HTR-8/SVneo (cell line): ENCODE measurements around the gene RBFA.
"Not testable (repeated sequence)": the region's sequence is repeated elsewhere in the genome, so short reads cannot be mapped to it uniquely, and the experiment has no call there.

Experiments
- DNase-seq: peaks from one replicate; pipeline ENCODE4 v3.0.0; 2011; ENCODE audit warnings: low spot score, mixed read lengths; ENCODE audit not compliant: insufficient read length
- FAIRE-seq: peaks from 2 replicates; lab custom pipeline; 2011; peaks lifted over from hg19 to GRCh38; lab: Jason Lieb, UNC

RBFA gene

GRCh38 chr18:80026363-80026762, 7.9 kb upstream of the RBFA start:
- no peak for FAIRE-seq
- DNase-seq: no peak

- not testable (repeated sequence) for DNase-seq, FAIRE-seq
Measured at GRCh38 chr18:80027719-80028118, 6.5 kb upstream of the RBFA start.

- DNase-seq (no peak), FAIRE-seq (no peak)
Measured at GRCh38 chr18:80029690-80030089, 4.5 kb upstream of the RBFA start.

GRCh38 chr18:80033181-80034067, 810 bp upstream of the RBFA start:
- FAIRE-seq (no peak), DNase-seq (peak; percentile 68)

- FAIRE-seq: no peak
Measured at GRCh38 chr18:80034852-80035406, 695 bp downstream of the RBFA start.

DNA sequence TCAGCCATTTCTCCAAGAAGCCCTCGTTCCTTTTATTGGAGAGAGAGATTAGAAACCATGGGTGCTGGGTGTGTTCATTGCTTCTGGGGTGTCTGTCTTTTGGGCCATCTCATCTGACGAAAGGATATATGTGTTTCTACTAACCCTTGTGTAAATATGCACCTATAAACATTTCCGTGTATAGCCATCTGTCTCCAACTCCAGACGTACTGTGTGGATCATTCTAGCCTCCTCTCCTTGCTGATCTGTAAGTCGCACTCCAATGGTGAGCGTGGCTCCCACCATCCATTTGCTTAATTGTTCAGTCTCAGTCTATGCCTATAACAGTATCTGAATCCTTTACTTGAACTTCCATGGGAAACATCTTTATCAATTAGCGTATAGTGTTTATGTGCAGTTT, 1.8 kb downstream of the RBFA start:
- no peak for FAIRE-seq
- no peak for DNase-seq

More at GRCh38 chr18:80034852-80035406, 695 bp downstream of the RBFA start:
- no peak for DNase-seq

- FAIRE-seq: no peak
- DNase-seq: no peak
Measured at GRCh38 chr18:80037300-80037699, 3.1 kb downstream of the RBFA start.

DNA sequence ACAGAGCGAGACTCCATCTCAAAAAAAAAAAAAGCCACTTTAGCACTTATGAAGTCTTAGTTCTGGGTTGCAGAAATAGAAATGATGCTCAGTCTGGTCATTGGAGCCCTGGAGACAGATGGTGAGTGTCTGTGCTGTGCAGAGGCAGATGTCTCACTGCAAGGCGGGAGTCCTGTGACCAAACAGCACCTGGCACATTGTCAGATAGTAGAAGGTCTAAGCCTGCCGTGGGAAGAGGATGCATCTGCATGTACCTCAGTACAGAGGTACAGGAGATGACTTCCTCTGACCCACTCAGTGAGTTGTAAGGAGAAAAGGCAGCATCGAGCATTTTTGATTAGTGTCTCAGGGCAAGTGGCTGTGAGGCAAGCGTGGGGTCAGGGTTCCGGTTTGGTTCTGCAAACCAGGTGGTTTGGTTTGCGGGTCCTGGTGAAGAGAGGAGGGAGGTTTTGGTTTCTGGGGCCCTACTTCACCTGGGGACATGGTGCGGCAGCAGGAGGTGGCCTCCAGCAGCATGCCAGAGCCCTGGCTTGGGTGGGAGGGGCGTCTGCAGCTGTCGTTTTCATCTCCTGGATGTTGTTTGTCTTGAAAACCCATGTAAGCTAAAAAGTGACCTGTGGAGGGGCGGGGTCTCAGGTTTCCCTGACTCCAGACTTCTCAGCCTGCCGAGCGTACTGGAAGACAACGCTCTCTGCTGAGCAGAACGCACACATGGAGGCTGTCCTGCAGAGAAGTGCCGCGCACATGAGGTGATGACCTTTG, 3.8 kb downstream of the RBFA start:
- no peak for FAIRE-seq

DNA sequence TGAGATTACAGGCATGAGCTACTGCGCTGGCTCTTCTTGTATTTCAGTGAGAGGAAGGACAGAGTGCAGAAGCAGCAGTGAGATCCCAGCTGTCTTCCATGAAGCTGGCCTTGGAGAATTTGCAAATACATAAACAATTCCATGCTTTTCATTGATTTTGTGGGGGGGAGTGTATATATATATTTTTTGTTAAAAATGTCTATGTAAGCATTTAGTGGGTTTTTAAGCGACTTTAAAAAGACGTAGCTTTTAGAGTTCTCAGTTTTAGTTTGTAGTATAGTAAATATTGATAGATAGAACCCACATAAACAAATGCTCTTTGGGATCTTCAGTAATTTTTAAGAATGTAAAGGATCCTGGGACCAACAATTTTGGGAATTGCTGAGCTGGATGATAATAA, 6.3 kb downstream of the RBFA start:
- FAIRE-seq: no peak

More for the DNA sequence above, 3.8 kb downstream of the RBFA start:
- DNase-seq: no peak

GRCh38 chr18:80041424-80041823, 7.2 kb downstream of the RBFA start:
- DNase-seq (no peak), FAIRE-seq (no peak)

More for the DNA sequence above, 6.3 kb downstream of the RBFA start:
- DNase-seq: no peak

DNA sequence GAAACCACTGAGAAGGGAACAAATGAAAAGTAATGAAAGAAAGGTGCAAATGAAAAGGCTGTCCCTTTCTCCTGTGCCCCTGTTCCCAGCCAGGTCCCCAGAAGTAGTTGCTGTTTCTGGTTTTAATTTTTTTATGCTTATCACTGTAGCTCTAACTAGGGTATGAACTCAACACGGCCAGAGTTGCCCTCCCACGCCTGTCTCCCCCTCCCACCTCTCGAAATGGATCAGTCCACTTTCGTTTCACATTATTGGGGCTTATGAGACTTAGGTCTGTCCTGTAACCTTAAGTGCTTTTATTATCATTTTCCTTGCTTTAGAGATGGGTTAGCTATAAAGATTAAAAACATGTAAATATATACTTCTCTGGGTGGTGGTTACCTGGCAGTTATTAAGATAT, 8.6 kb downstream of the RBFA start:
- DNase-seq (no peak), FAIRE-seq (no peak)

DNA sequence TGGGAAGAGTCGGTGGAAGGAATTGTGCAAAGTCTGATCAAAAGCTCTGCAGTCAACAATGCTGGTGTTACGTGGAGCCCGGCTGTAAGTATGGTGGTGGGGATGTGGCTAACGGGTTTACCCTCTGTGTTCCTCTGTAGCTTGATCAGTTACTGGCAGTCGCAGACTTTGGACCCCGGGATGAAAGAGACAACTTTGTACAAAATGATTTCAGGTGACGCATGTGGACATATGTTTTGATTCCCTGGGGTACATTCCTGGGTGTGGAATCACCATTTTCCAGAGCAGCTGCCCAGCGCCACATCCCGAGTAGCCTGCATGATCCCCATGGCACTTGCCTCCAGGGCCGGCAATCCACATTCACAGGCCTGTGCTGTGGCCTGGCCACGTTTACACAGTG, 9.8 kb downstream of the RBFA start:
- FAIRE-seq (no peak), DNase-seq (no peak)

- FAIRE-seq: no peak
Measured at GRCh38 chr18:80046011-80046410, 11.8 kb downstream of the RBFA start.

GRCh38 chr18:80046431-80046830, 12.2 kb downstream of the RBFA start:
- FAIRE-seq (no peak), DNase-seq (no peak)

More at GRCh38 chr18:80046011-80046410, 11.8 kb downstream of the RBFA start:
- no peak for DNase-seq

GRCh38 chr18:80046961-80047541, 12.8 kb downstream of the RBFA start:
- no peak for DNase-seq
- no peak for FAIRE-seq

DNA sequence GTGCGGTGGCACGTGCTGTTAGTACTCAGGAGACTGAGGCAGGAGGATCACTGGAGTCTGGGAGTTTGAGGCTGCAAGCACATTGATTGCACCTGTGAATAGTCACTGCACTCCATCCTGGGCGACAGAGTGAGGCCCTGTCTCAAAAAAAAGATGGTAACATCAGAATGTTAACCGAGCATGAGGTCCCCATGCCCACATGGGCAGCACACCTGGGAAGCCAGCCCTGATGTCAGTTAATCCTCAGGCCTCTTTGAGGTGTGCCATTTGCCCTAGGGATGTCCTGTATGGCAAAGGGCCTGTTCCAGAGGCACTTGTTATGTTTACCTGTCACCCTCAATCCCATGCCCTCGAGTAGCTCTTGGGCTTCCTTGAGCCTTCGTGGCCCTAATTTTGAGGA, 16.6 kb downstream of the RBFA start:
- DNase-seq (no peak), FAIRE-seq (no peak)

DNA sequence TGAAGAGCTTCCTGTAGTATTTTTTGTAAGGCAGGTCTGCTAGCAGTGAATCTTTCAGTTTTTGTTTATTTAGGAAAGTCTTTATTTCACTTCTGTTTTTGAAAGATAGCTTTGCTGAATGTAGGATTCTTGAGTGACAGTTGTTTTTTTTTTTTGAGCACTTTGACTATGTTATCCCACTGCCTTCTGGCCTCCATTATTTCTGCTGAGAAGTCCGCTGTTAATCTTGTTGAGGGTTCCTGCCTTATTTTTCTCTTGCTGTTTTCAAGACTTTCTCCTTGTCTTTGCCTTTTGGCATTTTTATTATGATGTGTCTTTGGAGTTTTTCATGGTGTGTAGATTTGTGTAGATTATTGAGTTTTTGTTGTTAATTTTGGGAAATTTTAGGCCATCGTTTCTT, 21.9 kb downstream of the RBFA start:
- FAIRE-seq (no peak), DNase-seq (no peak)

- DNase-seq (no peak), FAIRE-seq (no peak)
Measured at GRCh38 chr18:80059945-80060344, 25.7 kb downstream of the RBFA start.

- no peak for DNase-seq
- no peak for FAIRE-seq
Measured at GRCh38 chr18:80065705-80066104, 31.5 kb downstream of the RBFA start.

- FAIRE-seq: no peak
- DNase-seq: no peak
Measured at GRCh38 chr18:80067321-80067720, 33.1 kb downstream of the RBFA start.

GRCh38 chr18:80067897-80068296, 33.7 kb downstream of the RBFA start:
- FAIRE-seq: no peak
- DNase-seq: no peak
